SK-N-SH (cell line): ENCODE data around the gene OSBP2. TPM values are rescaled to one million over a fixed set of nuclear protein-coding genes. Genes with fewer than 3 reads are reported as not detected.

Experiments
- CTCF ChIA-PET: fragments of 300-600, 350-600 bp; formaldehyde crosslinking; extraction: SDS; loops from one replicate; lab custom pipeline; 2021; lab: Yijun Ruan, JAX
- POLR2A ChIA-PET: fragments of 350-600 bp; sonication (Branson Sonifier 250); formaldehyde crosslinking; extraction: SDS; loops from one replicate; lab custom pipeline; 2020; ENCODE audit warnings: antibody characterized with exemption, inconsistent platforms; lab: Yijun Ruan, JAX
- DNase-seq: peaks from one replicate; pipeline ENCODE4 v3.0.0; 2012
- H2AFZ ChIP-seq: fragments of 200-600 bp; sonication (generic); 2 replicates; pipeline ENCODE4 v1.8.1; 2016; ENCODE audit warnings: antibody characterized with exemption, mild to moderate bottlenecking, low read depth
- H3F3A ChIP-seq: fragments of 200-600 bp; sonication (generic); replicated peaks from 2 replicates; pipeline ENCODE3; 2016; ENCODE audit warnings: antibody characterized with exemption, mild to moderate bottlenecking; ENCODE audit not compliant: insufficient read depth
- H3K27ac ChIP-seq, 2 experiments: fragments of 200-500 bp in 1 of 2; fragments of 200-600 bp in 1 of 2; sonication (Bioruptor generic) in 1 of 2; sonication (generic), shearing (Covaris generic) in 1 of 2; 2 replicates each; pipeline versions ENCODE4 v1.5.1 to v1.6.1; 2014 to 2016; ENCODE audit warnings: low read depth in 2 of 2, inconsistent platforms in 1 of 2, low read length in 1 of 2, mild to moderate bottlenecking in 1 of 2, mixed read lengths in 1 of 2
- H3K27me3 ChIP-seq: fragments of 200-600 bp; sonication (generic), shearing (Covaris generic); 2 replicates; pipeline ENCODE4 v1.6.1; 2016; ENCODE audit warnings: mixed run types; ENCODE audit not compliant: insufficient read depth
- H3K36me3 ChIP-seq, 2 experiments: fragments of 200-500 bp in 1 of 2; fragments of 200-600 bp in 1 of 2; sonication (Bioruptor generic) in 1 of 2; sonication (generic) in 1 of 2; replicated peaks in 1 of 2; 2 replicates each; pipeline versions ENCODE3 to v1.5.1; 2014 to 2016; ENCODE audit warnings: low read length in 1 of 2, mild to moderate bottlenecking in 1 of 2; ENCODE audit not compliant: insufficient read depth in 2 of 2, control insufficient read depth in 1 of 2
- H3K4me1 ChIP-seq, 2 experiments: fragments of 200-500 bp in 1 of 2; fragments of 200-600 bp in 1 of 2; sonication (Bioruptor generic) in 1 of 2; sonication (generic), shearing (Covaris generic) in 1 of 2; 2 replicates each; pipeline versions ENCODE4 v1.5.1 to v1.6.1; 2014 to 2016; ENCODE audit warnings: low read depth in 1 of 2, low read length in 1 of 2, mixed run types in 1 of 2; ENCODE audit not compliant: insufficient read depth in 2 of 2, control insufficient read depth in 1 of 2
- H3K4me2 ChIP-seq: fragments of 200-600 bp; sonication (generic), shearing (Covaris generic); 2 replicates; pipeline ENCODE4 v1.6.1; 2017; ENCODE audit warnings: mixed run types
- H3K4me3 ChIP-seq, 2 experiments: fragments of 200-500 bp in 1 of 2; fragments of 200-600 bp in 1 of 2; sonication (Bioruptor generic) in 1 of 2; sonication (generic), shearing (Covaris generic) in 1 of 2; 2 replicates each; pipeline versions ENCODE4 v1.5.1 to v1.8.1; 2014 to 2016; ENCODE audit warnings: low read depth in 2 of 2, inconsistent platforms in 1 of 2, low read length in 1 of 2, mild to moderate bottlenecking in 1 of 2, mixed read lengths in 1 of 2, moderate library complexity in 1 of 2
- H3K79me2 ChIP-seq: fragments of 200-600 bp; sonication (generic); 2 replicates; pipeline ENCODE4 v1.8.1; 2017; ENCODE audit warnings: mild to moderate bottlenecking; ENCODE audit not compliant: insufficient read depth
- H3K9ac ChIP-seq: fragments of 200-600 bp; sonication (generic); 2 replicates; pipeline ENCODE4 v1.6.1; 2017; ENCODE audit warnings: mixed run types
- H3K9me2 ChIP-seq: fragments of 200-600 bp; sonication (generic); 2 replicates; pipeline ENCODE4 v1.6.1; 2017; ENCODE audit warnings: mixed run types
- H3K9me3 ChIP-seq: fragments of 200-600 bp; sonication (generic); 2 replicates; pipeline ENCODE4 v1.6.1; 2017; ENCODE audit warnings: mixed run types, mild to moderate bottlenecking, moderate library complexity
- H4K20me1 ChIP-seq: fragments of 200-600 bp; sonication (generic); 2 replicates; pipeline ENCODE4 v1.6.1; 2017; ENCODE audit warnings: mild to moderate bottlenecking, mixed run types; ENCODE audit not compliant: insufficient read depth
- ELF1 ChIP-seq: IDR thresholded peaks from 2 replicates; pipeline ENCODE4 v1.4.0; 2012
- EP300 ChIP-seq, 2 experiments: IDR thresholded peaks; 2 replicates each; pipeline versions ENCODE4 v1.4.0 to v1.6.1; 2012; ENCODE audit warnings: borderline replicate concordance in 1 of 2, low read depth in 1 of 2, low read length in 1 of 2
- EZH2phosphoT487 ChIP-seq: fragments of 200-600 bp; sonication (generic); IDR thresholded peaks from 2 replicates; pipeline ENCODE4 v1.6.1; 2017; ENCODE audit warnings: low read depth, mixed run types, mild to moderate bottlenecking, antibody characterized with exemption, moderate library complexity, borderline replicate concordance
- GABPA ChIP-seq: IDR thresholded peaks from 2 replicates; pipeline ENCODE4 v1.4.0; 2012; ENCODE audit warnings: low read depth, mild to moderate bottlenecking
- IRF3 ChIP-seq: fragments of 150-350 bp; IDR thresholded peaks from 2 replicates; pipeline ENCODE4 v1.6.1; 2016; ENCODE audit warnings: mild to moderate bottlenecking, low read depth, low read length
- JUND ChIP-seq: IDR thresholded peaks from 2 replicates; pipeline ENCODE4 v1.4.0; 2012
- MAX ChIP-seq: IDR thresholded peaks from 2 replicates; pipeline ENCODE4 v1.4.0; 2012; ENCODE audit warnings: low read depth
- MEF2A ChIP-seq: IDR thresholded peaks from 2 replicates; pipeline ENCODE4 v1.4.0; 2012; ENCODE audit warnings: low read depth, borderline replicate concordance
- MXI1 ChIP-seq: IDR thresholded peaks from 2 replicates; pipeline ENCODE4 v1.6.1; 2012; ENCODE audit warnings: mild to moderate bottlenecking, low read depth, low read length, improper control_type of control experiment
- NFIC ChIP-seq: IDR thresholded peaks from 2 replicates; pipeline ENCODE4 v1.4.0; 2012; ENCODE audit warnings: borderline replicate concordance
- NRF1 ChIP-seq: IDR thresholded peaks from 2 replicates; pipeline ENCODE4 v1.6.1; 2012; ENCODE audit warnings: low read depth, mild to moderate bottlenecking, low read length
- PBX3 ChIP-seq: IDR thresholded peaks from 2 replicates; pipeline ENCODE4; 2012
- RAD21 ChIP-seq: IDR thresholded peaks from 2 replicates; pipeline ENCODE4 v1.6.1; 2012; ENCODE audit warnings: mild to moderate bottlenecking, low read length
- RFX5 ChIP-seq: IDR thresholded peaks from 2 replicates; pipeline ENCODE4 v1.6.1; 2012; ENCODE audit warnings: mild to moderate bottlenecking, improper control_type of control experiment, low read length
- SIN3A ChIP-seq: IDR thresholded peaks from 2 replicates; pipeline ENCODE4 v1.6.1; 2012; ENCODE audit warnings: low read depth, mild to moderate bottlenecking, low read length, moderate library complexity, borderline replicate concordance
- SMC3 ChIP-seq: IDR thresholded peaks from 2 replicates; pipeline ENCODE4 v1.6.1; 2012; ENCODE audit warnings: low read depth, low read length, improper control_type of control experiment
- TEAD4 ChIP-seq: IDR thresholded peaks from 2 replicates; pipeline ENCODE4 v1.4.0; 2012; ENCODE audit warnings: mild to moderate bottlenecking, borderline replicate concordance; ENCODE audit not compliant: insufficient read depth
- USF2 ChIP-seq: fragments of 150-350 bp; IDR thresholded peaks from 2 replicates; pipeline ENCODE4 v1.6.1; 2017; ENCODE audit warnings: antibody characterized with exemption, low read length, low read depth, borderline replicate concordance
- YY1 ChIP-seq: IDR thresholded peaks from 2 replicates; pipeline ENCODE4 v1.4.0; 2012; ENCODE audit warnings: low read depth, mild to moderate bottlenecking
- ZBTB33 ChIP-seq: IDR thresholded peaks from 2 replicates; pipeline ENCODE4 v1.4.0; 2012; ENCODE audit warnings: low read depth, borderline replicate concordance
- WGBS: methylation state at CpG from one replicate; pipeline ENCODE4 v1.1.6; 2017; ENCODE audit warnings: low lambda C conversion rate; 5-methylcytosine and 5-hydroxymethylcytosine counted together
- polyA plus RNA-seq, 3 experiments: library from polyadenylated mRNA; depleted of rRNA; stranded (reverse); fragments of >200 nt; gene quantifications; 2 replicates each; pipeline ENCODE4 v1.2.3, GENCODE V29; 2012

The OSBP2 gene
- polyA plus RNA-seq, 1 of the 3 experiments (the other 2 are of a cell fraction): 3.1 TPM

GRCh38 chr22:30681831-30682230, 12.8 kb upstream of the OSBP2 start:
- ChIA-PET POLR2A (interaction anchor here (1.9 kb wide), 1 partner anchor 12 kb away, joined by 5 read pairs; no protein-coding TSS in a partner anchor), CTCF (interaction anchor here (1.0 to 3.0 kb wide), 5 partner anchors 10 to 403 kb away, joined by 3 to 15 read pairs (median 4); partner anchors contain the start of genes DUSP18 and SLC35E4)
- Histone ChIP-seq H3K9ac (no peak overlapping the region), H3K27me3 (no peaks in the 10 kb centered on the region), H3K4me1 (peaks cover 0 to 27% of the 10 kb centered on the region in 2 experiments; a peak in 1 of 4 replicates), H2AFZ (no peak overlapping the region), H3K9me3 (no peaks in the 10 kb centered on the region), H4K20me1 (no peaks in the 10 kb centered on the region)
- DNase-seq: no peak
- no peak for TF ChIP-seq PBX3
- no peak for TF ChIP-seq EP300 (IDR thresholded peaks at IDR 0.05; ENCODE audit: borderline replicate concordance in 1 of 2, low read depth in 1 of 2, low read length in 1 of 2)
- no peak for TF ChIP-seq IRF3
- TF ChIP-seq GABPA: no peak
- TF ChIP-seq ZBTB33: no peak
- no peak for TF ChIP-seq SIN3A
- TF ChIP-seq, all 33 proteins: peak for 0
- 82% methylated on average over 2 of the region's 2 CpGs for WGBS
- Histone ChIP-seq H3K36me3 (no peaks in the 10 kb centered on the region), H3F3A (no peaks in the 10 kb centered on the region), H3K9me2 (no peaks in the 10 kb centered on the region), H3K4me2 (no peak overlapping the region), H3K27ac (peak overlapping the region in 1 of 2 experiments; percentile 67; a peak in 2 of 4 replicates), H3K4me3 (no peak overlapping the region), H3K79me2 (no peaks in the 10 kb centered on the region)

GRCh38 chr22:30685178-30685577, 9.5 kb upstream of the OSBP2 start:
- Histone ChIP-seq H3K9ac (no peak overlapping the region), H3K4me2 (no peak overlapping the region), H3F3A (no peaks in the 10 kb centered on the region), H3K79me2 (no peaks in the 10 kb centered on the region), H3K9me3 (no peaks in the 10 kb centered on the region), H2AFZ (no peak overlapping the region), H3K9me2 (no peaks in the 10 kb centered on the region), H3K4me1 (peaks cover 0 to 22% of the 10 kb centered on the region in 2 experiments; a peak in 1 of 4 replicates), H3K27me3 (no peaks in the 10 kb centered on the region), H3K36me3 (no peaks in the 10 kb centered on the region), H4K20me1 (no peaks in the 10 kb centered on the region), H3K27ac (0 out of 4 replicates have a peak overlapping the region, but pooled peaks of 1 of the 2 experiments have one; percentile 18), H3K4me3 (no peak overlapping the region)
- TF ChIP-seq MXI1: no peak
- no peak for TF ChIP-seq RFX5
- TF ChIP-seq MEF2A: no peak
- no peak for TF ChIP-seq USF2
- no peak for TF ChIP-seq MAX
- TF ChIP-seq RAD21: no peak
- no peak for TF ChIP-seq TEAD4
- no peak for TF ChIP-seq PBX3
- no peak for TF ChIP-seq SMC3
- TF ChIP-seq NFIC: no peak
- TF ChIP-seq JUND: no peak
- TF ChIP-seq ELF1: no peak
- TF ChIP-seq NRF1: no peak
- TF ChIP-seq YY1: no peak
- no peak for TF ChIP-seq EZH2phosphoT487
- POLR2A ChIA-PET: interaction anchor here (1.6 kb wide), 1 partner anchor 9 kb away, joined by 6 read pairs; the partner anchor contains the start of gene OSBP2
- WGBS: 90% methylated on average over 6 of the region's 7 CpGs
- CTCF ChIA-PET: interaction anchor here (1.3 to 2.8 kb wide), 2 partner anchors 17 to 50 kb away, joined by 4 to 21 read pairs; partner anchors contain the start of genes DUSP18 and SLC35E4
- peak; percentile 44 for DNase-seq
